A549 (cell line): ENCODE results near the gene SEMA4B.

ENCODE experiments used
- JUNB ChIP-seq: fragments of >200 bp; sonication (Bioruptor Twin); formaldehyde crosslinking; IDR thresholded peaks from 2 replicates; pipeline ENCODE4 v1.6.1; 2016
- RCOR1 ChIP-seq: fragments of 150-350 bp; IDR thresholded peaks from 2 replicates; pipeline ENCODE4 v1.6.1; 2014; ENCODE audit warnings: antibody characterized with exemption, low read length, low read depth
- ZFP36 ChIP-seq: fragments of 450-650 bp; IDR thresholded peaks from 2 replicates; pipeline ENCODE4 v1.6.1; 2014; ENCODE audit warnings: borderline replicate concordance; ENCODE audit not compliant: partially characterized antibody
- TF ChIP-seq, protein P1 (sequence below): fragments of >200 bp; sonication (Bioruptor Twin); formaldehyde crosslinking; IDR thresholded peaks from 3 replicates; pipeline ENCODE4 v1.5.1; 2016

DNA sequence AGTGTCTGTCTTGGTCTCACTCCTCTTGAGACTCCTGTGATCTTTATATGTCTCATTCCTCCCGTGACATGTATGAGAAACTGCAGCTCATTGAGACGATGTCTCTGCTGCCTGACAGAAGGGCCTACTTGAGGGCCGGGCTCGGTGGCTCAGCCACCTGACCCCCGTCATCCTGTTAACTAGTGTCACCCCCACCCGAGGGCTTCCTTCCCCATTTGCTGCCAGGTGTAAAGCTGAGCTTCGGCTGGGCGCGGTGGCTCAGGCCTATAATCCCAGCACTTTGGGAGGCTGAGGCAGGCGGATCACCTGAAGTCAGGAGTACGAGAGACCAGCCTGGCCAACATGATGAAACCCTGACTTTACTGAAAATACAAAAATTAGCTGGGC lies 12.7 kb downstream of the SEMA4B start:
- TF ChIP-seq, protein P1, sequence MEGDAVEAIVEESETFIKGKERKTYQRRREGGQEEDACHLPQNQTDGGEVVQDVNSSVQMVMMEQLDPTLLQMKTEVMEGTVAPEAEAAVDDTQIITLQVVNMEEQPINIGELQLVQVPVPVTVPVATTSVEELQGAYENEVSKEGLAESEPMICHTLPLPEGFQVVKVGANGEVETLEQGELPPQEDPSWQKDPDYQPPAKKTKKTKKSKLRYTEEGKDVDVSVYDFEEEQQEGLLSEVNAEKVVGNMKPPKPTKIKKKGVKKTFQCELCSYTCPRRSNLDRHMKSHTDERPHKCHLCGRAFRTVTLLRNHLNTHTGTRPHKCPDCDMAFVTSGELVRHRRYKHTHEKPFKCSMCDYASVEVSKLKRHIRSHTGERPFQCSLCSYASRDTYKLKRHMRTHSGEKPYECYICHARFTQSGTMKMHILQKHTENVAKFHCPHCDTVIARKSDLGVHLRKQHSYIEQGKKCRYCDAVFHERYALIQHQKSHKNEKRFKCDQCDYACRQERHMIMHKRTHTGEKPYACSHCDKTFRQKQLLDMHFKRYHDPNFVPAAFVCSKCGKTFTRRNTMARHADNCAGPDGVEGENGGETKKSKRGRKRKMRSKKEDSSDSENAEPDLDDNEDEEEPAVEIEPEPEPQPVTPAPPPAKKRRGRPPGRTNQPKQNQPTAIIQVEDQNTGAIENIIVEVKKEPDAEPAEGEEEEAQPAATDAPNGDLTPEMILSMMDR: no peak
- TF ChIP-seq RCOR1: no peak
- TF ChIP-seq JUNB: no peak
- TF ChIP-seq ZFP36: no peak
